Liver (tissue), 3 donors: Measurements from ENCODE around the gene TMEM266.

Source experiments
- HNF4A ChIP-seq, 2 donors: conservative IDR thresholded peaks; 2 replicates each; pipeline ENCODE4 v1.6.1; 2016; ENCODE audit warnings: antibody characterized with exemption in 2 of 2, mild to moderate bottlenecking in 2 of 2
- TF ChIP-seq, protein P1 (sequence below): fragments of 150-350 bp; IDR thresholded peaks from 2 replicates; pipeline ENCODE4 v1.5.1; 2017; ENCODE audit warnings: improper control_type of control experiment, low read depth, low read length; ENCODE audit not compliant: missing input control
- donor health status: healthy.
- donor health status: healthy.

DNA sequence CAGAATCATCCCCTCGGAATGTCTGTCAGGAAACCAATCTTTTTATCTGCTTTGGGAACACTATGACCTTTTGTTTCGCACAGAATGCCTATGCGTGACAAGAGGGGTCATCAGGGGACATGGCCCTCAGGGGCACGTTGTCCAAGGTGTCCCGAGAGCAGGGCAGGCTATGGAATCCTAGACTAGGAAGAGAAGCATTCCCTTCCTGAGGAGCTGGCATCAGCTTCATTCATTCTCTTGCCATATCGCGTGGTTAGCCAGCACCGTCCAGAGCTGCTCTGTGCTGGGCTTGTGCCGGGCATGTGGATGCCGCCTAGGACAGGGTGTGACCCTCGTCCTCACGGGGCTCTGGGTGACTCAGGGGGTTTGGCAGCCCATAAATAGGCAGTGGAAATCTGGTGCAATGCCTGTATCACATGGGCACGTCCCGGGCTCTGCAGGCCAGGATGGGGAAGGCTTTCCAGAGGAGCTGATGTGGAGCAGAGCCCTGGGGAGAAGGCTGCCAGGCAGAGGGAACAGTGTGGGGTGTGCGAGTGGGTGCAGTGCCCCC lies 117.8 kb downstream of the TMEM266 start:
- TF ChIP-seq HNF4A (conservative IDR thresholded peaks at IDR 0.05) = no peak
- TF ChIP-seq, protein P1, sequence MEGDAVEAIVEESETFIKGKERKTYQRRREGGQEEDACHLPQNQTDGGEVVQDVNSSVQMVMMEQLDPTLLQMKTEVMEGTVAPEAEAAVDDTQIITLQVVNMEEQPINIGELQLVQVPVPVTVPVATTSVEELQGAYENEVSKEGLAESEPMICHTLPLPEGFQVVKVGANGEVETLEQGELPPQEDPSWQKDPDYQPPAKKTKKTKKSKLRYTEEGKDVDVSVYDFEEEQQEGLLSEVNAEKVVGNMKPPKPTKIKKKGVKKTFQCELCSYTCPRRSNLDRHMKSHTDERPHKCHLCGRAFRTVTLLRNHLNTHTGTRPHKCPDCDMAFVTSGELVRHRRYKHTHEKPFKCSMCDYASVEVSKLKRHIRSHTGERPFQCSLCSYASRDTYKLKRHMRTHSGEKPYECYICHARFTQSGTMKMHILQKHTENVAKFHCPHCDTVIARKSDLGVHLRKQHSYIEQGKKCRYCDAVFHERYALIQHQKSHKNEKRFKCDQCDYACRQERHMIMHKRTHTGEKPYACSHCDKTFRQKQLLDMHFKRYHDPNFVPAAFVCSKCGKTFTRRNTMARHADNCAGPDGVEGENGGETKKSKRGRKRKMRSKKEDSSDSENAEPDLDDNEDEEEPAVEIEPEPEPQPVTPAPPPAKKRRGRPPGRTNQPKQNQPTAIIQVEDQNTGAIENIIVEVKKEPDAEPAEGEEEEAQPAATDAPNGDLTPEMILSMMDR = no peak
